GM12874 (cell line): ENCODE results near the gene ZNF189.

ENCODE experiments used
- CTCF ChIP-seq: IDR thresholded peaks from 2 replicates; pipeline ENCODE4 v1.5.1; 2011; ENCODE audit warnings: low read depth, mild to moderate bottlenecking, control low read depth, low read length, moderate library complexity; ENCODE audit not compliant: insufficient read depth

Gene ZNF189

GRCh38 chr9:101394687-101395086 is 4.0 kb upstream of the ZNF189 start:
- no peak for TF ChIP-seq CTCF

- TF ChIP-seq CTCF, result no peak
Measured at GRCh38 chr9:101397746-101398067, 944 bp upstream of the ZNF189 start.

- no peak for TF ChIP-seq CTCF
Measured at GRCh38 chr9:101398930-101399642, 435 bp downstream of the ZNF189 start.

GRCh38 chr9:101399643-101399970 is 956 bp downstream of the ZNF189 start:
- TF ChIP-seq CTCF, result no peak

- no peak for TF ChIP-seq CTCF
Measured at GRCh38 chr9:101400120-101400519, 1.5 kb downstream of the ZNF189 start.

- no peak for TF ChIP-seq CTCF
Measured at GRCh38 chr9:101403516-101404285, 5.0 kb downstream of the ZNF189 start.

- no peak for TF ChIP-seq CTCF
Measured at GRCh38 chr9:101408374-101409078, 9.9 kb downstream of the ZNF189 start.
